Muscle layer of duodenum (tissue), 2 donors: ENCODE results near the gene ITGB8.

Experiments
- H3K27ac ChIP-seq: one replicate; pipeline ENCODE4 v1.7.0; 2013; ENCODE audit warnings: mild to moderate bottlenecking, low read length
- H3K27me3 ChIP-seq: one replicate; pipeline ENCODE4 v1.7.0; 2013; ENCODE audit warnings: low read depth, mild to moderate bottlenecking, control low read depth, low read length
- H3K36me3 ChIP-seq, 2 donors: one replicate each; pipeline ENCODE4 v1.7.0; 2013; ENCODE audit warnings: low read length in 2 of 2, control low read depth in 1 of 2, mild to moderate bottlenecking in 1 of 2; ENCODE audit not compliant: insufficient read depth in 2 of 2, control insufficient read depth in 1 of 2
- H3K4me1 ChIP-seq, 2 donors: one replicate each; pipeline ENCODE4 v1.7.0; 2013; ENCODE audit warnings: low read length in 2 of 2, mild to moderate bottlenecking in 2 of 2, control low read depth in 1 of 2, moderate library complexity in 1 of 2; ENCODE audit not compliant: insufficient read depth in 2 of 2, control insufficient read depth in 1 of 2
- H3K4me3 ChIP-seq, 2 donors: one replicate each; pipeline ENCODE4 v1.7.0; 2013; ENCODE audit warnings: low read length in 2 of 2, low read depth in 1 of 2, mild to moderate bottlenecking in 1 of 2
- H3K9me3 ChIP-seq, 2 donors: one replicate each; pipeline ENCODE4 v1.7.0; 2013; ENCODE audit warnings: low read length in 2 of 2, control low read depth in 1 of 2, mild to moderate bottlenecking in 1 of 2; ENCODE audit not compliant: control insufficient read depth in 1 of 2
- donor health status: healthy.

Gene ITGB8

GRCh38 chr7:20343941-20344340, 13.2 kb downstream of the ITGB8 start:
- Histone ChIP-seq H3K27ac (no peak overlapping the region), H3K9me3 (no peaks in the 10 kb centered on the region), H3K36me3 (no peaks in the 10 kb centered on the region), H3K4me1 (no peaks in the 10 kb centered on the region), H3K4me3 (no peak overlapping the region), H3K27me3 (no peaks in the 10 kb centered on the region)

- Histone ChIP-seq H3K27ac (no peak overlapping the region), H3K4me3 (no peak overlapping the region), H3K36me3 (no peaks in the 10 kb centered on the region), H3K4me1 (no peaks in the 10 kb centered on the region), H3K27me3 (no peaks in the 10 kb centered on the region), H3K9me3 (no peaks in the 10 kb centered on the region)
These were observed 13.7 kb downstream of the ITGB8 start for GRCh38 chr7:20344396-20344795.

GRCh38 chr7:20346577-20346976, 15.9 kb downstream of the ITGB8 start:
- no peak overlapping the region for H3K4me3 ChIP-seq
- no peak overlapping the region for H3K27ac ChIP-seq
- H3K9me3 ChIP-seq: no peaks in the 10 kb centered on the region
- no peaks in the 10 kb centered on the region for H3K27me3 ChIP-seq
- H3K4me1 ChIP-seq: peaks cover 0 to 7% of the 10 kb centered on the region in 2 donors
- no peaks in the 10 kb centered on the region for H3K36me3 ChIP-seq

- Histone ChIP-seq H3K36me3 (peaks cover 0 to 6% of the 10 kb centered on the region in 2 donors), H3K27ac (no peak overlapping the region), H3K4me1 (peaks cover 0 to 10% of the 10 kb centered on the region in 2 donors)
These were observed 17.0 kb downstream of the ITGB8 start for GRCh38 chr7:20347680-20348079.

DNA sequence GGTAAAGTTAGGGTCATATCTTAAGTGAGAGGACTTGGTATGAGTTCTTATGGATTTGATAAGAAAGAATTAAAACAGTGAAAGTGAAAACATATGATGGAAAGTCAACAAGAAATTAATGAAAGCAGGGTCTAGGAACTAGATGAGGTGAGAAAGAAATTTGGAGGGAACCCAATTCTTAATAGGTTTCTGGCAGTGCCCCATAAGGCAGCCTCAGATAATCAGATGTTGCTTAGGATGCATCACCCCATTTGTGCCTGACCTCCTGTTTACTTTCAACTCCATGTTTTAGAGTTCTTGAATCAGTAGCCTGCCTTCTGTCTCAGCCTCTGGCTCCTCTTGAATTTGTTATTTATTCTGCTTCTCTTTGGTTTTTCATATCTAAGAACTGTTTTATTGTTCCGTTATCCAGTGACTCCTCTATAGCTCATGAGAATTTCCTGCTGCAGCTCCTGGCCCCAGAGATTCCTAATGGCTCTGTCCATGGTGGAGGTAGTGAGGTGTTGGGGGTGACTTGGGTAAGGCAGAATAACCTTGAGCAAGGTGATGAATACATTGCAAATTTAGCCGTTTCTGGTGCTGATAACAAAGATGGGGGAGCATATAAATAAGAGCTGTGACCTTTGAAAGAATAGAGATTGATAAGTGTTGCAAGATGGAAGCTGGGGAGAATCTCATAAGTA, 17.6 kb downstream of the ITGB8 start:
- Histone ChIP-seq H3K9me3 (no peaks in the 10 kb centered on the region), H3K27me3 (no peaks in the 10 kb centered on the region), H3K4me3 (no peak overlapping the region), H3K4me1 (peaks cover 0 to 10% of the 10 kb centered on the region in 2 donors), H3K27ac (no peak overlapping the region), H3K36me3 (peaks cover 0 to 7% of the 10 kb centered on the region in 2 donors)

More at GRCh38 chr7:20347680-20348079, 17.0 kb downstream of the ITGB8 start:
- Histone ChIP-seq H3K4me3 (no peak overlapping the region), H3K9me3 (no peaks in the 10 kb centered on the region), H3K27me3 (no peaks in the 10 kb centered on the region)

- H3K27ac ChIP-seq: no peak overlapping the region
- H3K9me3 ChIP-seq: no peaks in the 10 kb centered on the region
- H3K27me3 ChIP-seq: no peaks in the 10 kb centered on the region
- H3K36me3 ChIP-seq: peaks cover 0 to 7% of the 10 kb centered on the region in 2 donors
- peaks cover 0 to 10% of the 10 kb centered on the region in 2 donors for H3K4me1 ChIP-seq
- no peak overlapping the region for H3K4me3 ChIP-seq
These were observed 19.8 kb downstream of the ITGB8 start for GRCh38 chr7:20350518-20350951.

DNA sequence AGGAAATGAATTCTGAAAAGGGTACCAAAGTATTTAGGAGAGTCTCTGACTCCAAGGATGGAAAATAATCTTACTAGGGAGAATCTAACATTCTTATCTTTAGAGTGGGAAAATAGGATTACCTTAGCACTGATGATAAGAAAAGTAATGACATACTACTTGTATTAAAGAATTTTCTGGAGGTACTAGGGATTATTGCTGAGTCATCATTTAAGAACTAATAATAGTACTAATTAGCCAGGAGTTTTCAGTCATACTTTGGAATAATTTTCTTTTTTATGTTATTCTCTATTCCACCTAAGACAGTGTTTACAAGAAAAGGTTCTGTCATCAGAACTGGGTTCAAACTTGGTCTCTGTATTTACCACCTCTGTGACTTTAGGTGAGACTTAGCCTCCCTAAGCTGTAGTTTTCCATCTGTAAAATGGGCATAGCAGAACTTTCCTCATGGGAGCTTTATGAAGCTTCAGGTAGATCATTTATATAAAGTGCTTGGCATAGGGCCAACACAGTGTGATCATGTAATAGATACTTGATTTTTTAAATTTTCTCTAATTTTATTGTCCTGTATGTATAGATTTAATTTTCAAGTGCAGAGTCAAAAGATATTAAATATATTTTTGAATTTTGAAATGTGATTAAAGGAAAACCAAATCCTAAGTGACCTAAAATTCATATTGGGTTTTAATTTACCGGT, 20.4 kb downstream of the ITGB8 start:
- H3K27me3 ChIP-seq: no peaks in the 10 kb centered on the region
- H3K9me3 ChIP-seq: no peaks in the 10 kb centered on the region
- H3K4me1 ChIP-seq: peaks cover 0 to 10% of the 10 kb centered on the region in 2 donors
- H3K36me3 ChIP-seq: peaks cover 0 to 7% of the 10 kb centered on the region in 2 donors
- no peak overlapping the region for H3K27ac ChIP-seq
- H3K4me3 ChIP-seq: no peak overlapping the region

DNA sequence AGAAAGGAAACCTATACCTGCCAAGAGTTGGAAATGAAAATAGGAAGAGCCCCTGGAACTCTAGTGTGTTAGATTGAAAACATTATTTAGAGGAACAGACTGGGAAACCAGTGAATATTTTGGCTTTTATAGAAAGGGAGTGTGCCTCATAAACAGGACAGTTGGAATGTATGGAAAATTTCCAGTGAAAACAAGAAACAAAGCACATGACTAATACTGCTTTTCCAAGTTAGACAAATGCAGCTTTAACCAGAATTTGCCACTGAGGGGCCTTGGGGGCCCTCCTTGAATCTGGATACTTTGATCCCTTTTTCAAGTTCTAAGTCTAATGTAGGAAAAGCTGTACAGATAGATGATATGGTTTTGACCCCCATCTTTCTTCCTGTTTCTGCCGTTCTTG, 21.2 kb downstream of the ITGB8 start:
- H3K36me3 ChIP-seq: peaks cover 0 to 7% of the 10 kb centered on the region in 2 donors
- no peak overlapping the region for H3K4me3 ChIP-seq
- no peaks in the 10 kb centered on the region for H3K9me3 ChIP-seq
- peaks cover 0 to 10% of the 10 kb centered on the region in 2 donors for H3K4me1 ChIP-seq
- H3K27ac ChIP-seq: no peak overlapping the region
- H3K27me3 ChIP-seq: no peaks in the 10 kb centered on the region

- peaks cover 0 to 10% of the 10 kb centered on the region in 2 donors for H3K4me1 ChIP-seq
- no peak overlapping the region for H3K4me3 ChIP-seq
- peaks cover 0 to 7% of the 10 kb centered on the region in 2 donors for H3K36me3 ChIP-seq
- no peak overlapping the region for H3K27ac ChIP-seq
- no peaks in the 10 kb centered on the region for H3K9me3 ChIP-seq
- no peaks in the 10 kb centered on the region for H3K27me3 ChIP-seq
These were observed 22.0 kb downstream of the ITGB8 start for GRCh38 chr7:20352573-20353306.

GRCh38 chr7:20354610-20355528, 24.2 kb downstream of the ITGB8 start:
- Histone ChIP-seq H3K9me3 (no peaks in the 10 kb centered on the region), H3K27me3 (no peaks in the 10 kb centered on the region), H3K36me3 (peaks cover 0 to 7% of the 10 kb centered on the region in 2 donors), H3K27ac (no peak overlapping the region), H3K4me1 (peaks cover 0 to 10% of the 10 kb centered on the region in 2 donors), H3K4me3 (no peak overlapping the region)
